Ovary (tissue), 3 donors: Measurements from ENCODE around the gene MTHFR.

Source experiments
- EP300 ChIP-seq: sonication (generic); formaldehyde crosslinking; IDR thresholded peaks from one replicate; pipeline ENCODE4 v1.6.1; 2017; ENCODE audit warnings: antibody characterized with exemption
- POLR2A ChIP-seq: fragments of 450-650 bp; IDR thresholded peaks from one replicate; pipeline ENCODE4 v1.6.1; 2017; ENCODE audit warnings: antibody characterized with exemption, mild to moderate bottlenecking, moderate library complexity
- TF ChIP-seq, protein P1 (sequence below), 3 donors: fragments of 450-650 bp in 2 of 3; fragments of 200-600 bp in 1 of 3; IDR thresholded peaks; one replicate each; pipeline versions ENCODE4 v1.5.1 to v1.8.0; 2016 to 2022; ENCODE audit warnings: antibody characterized with exemption in 3 of 3, mild to moderate bottlenecking in 1 of 3
- donor health status: DM: no; HTN: no; CAD: no.

GRCh38 chr1:11802616-11802972 lies 3.2 kb downstream of the MTHFR start:
- TF ChIP-seq, protein P1, sequence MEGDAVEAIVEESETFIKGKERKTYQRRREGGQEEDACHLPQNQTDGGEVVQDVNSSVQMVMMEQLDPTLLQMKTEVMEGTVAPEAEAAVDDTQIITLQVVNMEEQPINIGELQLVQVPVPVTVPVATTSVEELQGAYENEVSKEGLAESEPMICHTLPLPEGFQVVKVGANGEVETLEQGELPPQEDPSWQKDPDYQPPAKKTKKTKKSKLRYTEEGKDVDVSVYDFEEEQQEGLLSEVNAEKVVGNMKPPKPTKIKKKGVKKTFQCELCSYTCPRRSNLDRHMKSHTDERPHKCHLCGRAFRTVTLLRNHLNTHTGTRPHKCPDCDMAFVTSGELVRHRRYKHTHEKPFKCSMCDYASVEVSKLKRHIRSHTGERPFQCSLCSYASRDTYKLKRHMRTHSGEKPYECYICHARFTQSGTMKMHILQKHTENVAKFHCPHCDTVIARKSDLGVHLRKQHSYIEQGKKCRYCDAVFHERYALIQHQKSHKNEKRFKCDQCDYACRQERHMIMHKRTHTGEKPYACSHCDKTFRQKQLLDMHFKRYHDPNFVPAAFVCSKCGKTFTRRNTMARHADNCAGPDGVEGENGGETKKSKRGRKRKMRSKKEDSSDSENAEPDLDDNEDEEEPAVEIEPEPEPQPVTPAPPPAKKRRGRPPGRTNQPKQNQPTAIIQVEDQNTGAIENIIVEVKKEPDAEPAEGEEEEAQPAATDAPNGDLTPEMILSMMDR (IDR thresholded peaks at IDR 0.05), result no peak
- TF ChIP-seq POLR2A (peak; percentile 29), EP300 (no peak)
